ENCODE results near the gene OGN. TPM values are rescaled to one million over a fixed set of nuclear protein-coding genes. Genes with fewer than 3 reads are reported as not detected.

Gene OGN
- total and polyA plus RNA-seq, 2 donors (not counting 3 experiments of a cell fraction or from before 2014, with no cell fraction given) = not detected

- no peaks in the 10 kb centered on the region for H3K9me3 ChIP-seq (replicated peaks; ENCODE audit: control insufficient read depth, insufficient read depth, low read length)
- FAIRE-seq = no peak
- H4K20me1 ChIP-seq (replicated peaks; ENCODE audit: control insufficient read depth, extremely low read depth, insufficient read depth, low read length) = no peaks in the 10 kb centered on the region
- intact Hi-C loops (cut with micrococcal nuclease) (no loop called here), dilution Hi-C loops (cut with MboI; ENCODE audit: extremely low pct_ligation_motif_present, low sequenced_read_pairs) (no loop called here)
- H3K27ac ChIP-seq (ENCODE audit: insufficient read depth, low read depth, low read length) = no peak overlapping the region
- no TSS peak for BruUV-seq (replicated peaks)
- H3K4me3 ChIP-seq (replicated peaks in 1 of 3; ENCODE audit: insufficient read depth in 1 of 3, low read depth in 1 of 3, low read length in 3 of 3) = no peak overlapping the region
- H3K4me1 ChIP-seq (ENCODE audit: control insufficient read depth, extremely low read depth, insufficient read depth, low read length) = no peaks in the 10 kb centered on the region
- H3K36me3 ChIP-seq (ENCODE audit: control insufficient read depth in 2 of 2, extremely low read depth in 1 of 2, insufficient read depth in 2 of 2, low read length in 2 of 2) = no peaks in the 10 kb centered on the region
- ChIA-PET POLR2A (interaction anchor here (0.7 kb wide), 1 partner anchor 102 kb away, joined by 4 read pairs; no protein-coding TSS in a partner anchor), CTCF (no interaction called here)
- DNase-seq (ENCODE audit: low read depth, low spot score) = no peak
- H3K79me2 ChIP-seq (ENCODE audit: control insufficient read depth, insufficient read depth, low read length) = no peaks in the 10 kb centered on the region
- H3K9me1 ChIP-seq (replicated peaks; ENCODE audit: control insufficient read depth, extremely low read depth, insufficient read depth, low read length) = no peaks in the 10 kb centered on the region
- no peak overlapping the region for H3K4me2 ChIP-seq (ENCODE audit: insufficient read depth, low read length)
- TF ChIP-seq CTCF (IDR thresholded peaks at IDR 0.05; ENCODE audit: extremely low read depth in 1 of 2, insufficient read depth in 1 of 2, low read depth in 1 of 2, low read length in 2 of 2) (no peak), EZH2 (IDR thresholded peaks at IDR 0.05; ENCODE audit: borderline replicate concordance, low read depth, low read length, severe bottlenecking) (no peak), JUN (IDR thresholded peaks at IDR 0.05; ENCODE audit: borderline replicate concordance, insufficient read depth, insufficient read length, low read depth) (no peak), POLR2AphosphoS5 (IDR thresholded peaks at IDR 0.05; ENCODE audit: insufficient read depth, low read depth, low read length) (no peak), GATA2 (IDR thresholded peaks at IDR 0.05; ENCODE audit: insufficient read depth, insufficient read length, low read depth, low read length) (no peak), MYC (IDR thresholded peaks at IDR 0.05; ENCODE audit: low read depth, low read length) (no peak), POLR2A (IDR thresholded peaks at IDR 0.05; ENCODE audit: low read depth, low read length) (no peak)
- TF ChIP-seq, protein P1, sequence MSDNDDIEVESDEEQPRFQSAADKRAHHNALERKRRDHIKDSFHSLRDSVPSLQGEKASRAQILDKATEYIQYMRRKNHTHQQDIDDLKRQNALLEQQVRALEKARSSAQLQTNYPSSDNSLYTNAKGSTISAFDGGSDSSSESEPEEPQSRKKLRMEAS (IDR thresholded peaks at IDR 0.05; ENCODE audit: insufficient read depth, insufficient read length) = no peak
- H3K9ac ChIP-seq (replicated peaks; ENCODE audit: extremely low read depth, insufficient read depth, low read length) = no peak overlapping the region
- no peaks in the 10 kb centered on the region for H3K27me3 ChIP-seq (ENCODE audit: control insufficient read depth in 2 of 2, insufficient read depth in 2 of 2, low read length in 2 of 2)
- H2AFZ ChIP-seq (ENCODE audit: low read depth, low read length) = no peak overlapping the region
Observed at GRCh38 chr9:92446536-92446935, 42.2 kb upstream of the OGN start.

All from endothelial cell of umbilical vein (primary cell).